NCI-H82 treated with DMSO at 0.1 percent for 48 hours (cell line): ENCODE measurements around the gene RBPMS2.
"Not testable (repeated sequence)": the region's sequence is repeated elsewhere in the genome, so short reads cannot be mapped to it uniquely, and the experiment has no call there.

ENCODE experiments used
- DNase-seq: peaks from one replicate; lab custom pipeline; 2025; ENCODE audit not compliant: unreplicated experiment; lab: John Stamatoyannopoulos, UW

RBPMS2 gene

GRCh38 chr15:64775551-64776401 lies at the start of gene RBPMS2:
Gene RBPMS2, minus strand, starts transcription at chr15:64775589. Its CDS starts 270 bp downstream, at chr15:64775319.
- no peak for DNase-seq

GRCh38 chr15:64824929-64825430 lies 49.6 kb upstream of the RBPMS2 start:
- DNase-seq = no peak

- no peak for DNase-seq
These were observed 41.1 kb upstream of the RBPMS2 start for GRCh38 chr15:64816452-64816851.

GRCh38 chr15:64814965-64815364 lies 39.6 kb upstream of the RBPMS2 start:
- DNase-seq = not testable (repeated sequence)

GRCh38 chr15:64814283-64814682 lies 38.9 kb upstream of the RBPMS2 start:
- not testable (repeated sequence) for DNase-seq

- DNase-seq = no peak
These were observed 37.7 kb upstream of the RBPMS2 start for GRCh38 chr15:64813075-64813474.

- DNase-seq = no peak
These were observed 35.3 kb upstream of the RBPMS2 start for GRCh38 chr15:64810497-64811326.

- DNase-seq = peak; percentile 61
These were observed 34.5 kb upstream of the RBPMS2 start for GRCh38 chr15:64809649-64810496.

- DNase-seq = no peak
These were observed 33.5 kb upstream of the RBPMS2 start for GRCh38 chr15:64808785-64809453.

- no peak for DNase-seq
These were observed 32.4 kb upstream of the RBPMS2 start for GRCh38 chr15:64807751-64808222.

- no peak for DNase-seq
These were observed 31.8 kb upstream of the RBPMS2 start for GRCh38 chr15:64807051-64807749.

- no peak for DNase-seq
These were observed 31.1 kb upstream of the RBPMS2 start for GRCh38 chr15:64806509-64806908.

GRCh38 chr15:64804619-64805018 lies 29.2 kb upstream of the RBPMS2 start:
- no peak for DNase-seq

- no peak for DNase-seq
These were observed 28.1 kb upstream of the RBPMS2 start for GRCh38 chr15:64803526-64803925.

- DNase-seq = no peak
These were observed 25.1 kb upstream of the RBPMS2 start for GRCh38 chr15:64800476-64800875.

- DNase-seq = not testable (repeated sequence)
These were observed 23.5 kb upstream of the RBPMS2 start for GRCh38 chr15:64798905-64799304.

GRCh38 chr15:64795921-64796320 lies 20.5 kb upstream of the RBPMS2 start:
- DNase-seq = not testable (repeated sequence)

- not testable (repeated sequence) for DNase-seq
These were observed 19.9 kb upstream of the RBPMS2 start for GRCh38 chr15:64795299-64795698.

- no peak for DNase-seq
These were observed 16.9 kb upstream of the RBPMS2 start for GRCh38 chr15:64792282-64792681.
